Smooth muscle cell of the brain vasculature (primary cell): ENCODE data around the gene ASB8.

Experiments used
- DNase-seq: peaks from one replicate; pipeline ENCODE4 v3.0.0-alpha.2; 2012; ENCODE audit warnings: low read depth, low spot score

The ASB8 gene

GRCh38 chr12:48157018-48157888 lies at the start of gene ASB8:
TSS of gene ASB8 (minus strand) at chr12:48157515. CDS start at chr12:48153496, 4,019 bp downstream.
- peak; percentile 96 for DNase-seq

- DNase-seq: no peak
Measured at GRCh38 chr12:48203192-48203591, 45.9 kb upstream of the ASB8 start, which contains the start of gene OR10AD1. TSS of gene OR10AD1 (minus strand) at chr12:48203292. CDS start at chr12:48203292, 0 bp downstream.

- DNase-seq: no peak
Measured at GRCh38 chr12:48202766-48203165, 45.5 kb upstream of the ASB8 start.

- no peak for DNase-seq
Measured at GRCh38 chr12:48201516-48201915, 44.2 kb upstream of the ASB8 start.

- no peak for DNase-seq
Measured at GRCh38 chr12:48201091-48201490, 43.8 kb upstream of the ASB8 start.

- DNase-seq: no peak
Measured at GRCh38 chr12:48199774-48200221, 42.5 kb upstream of the ASB8 start.

- no peak for DNase-seq
Measured at GRCh38 chr12:48198985-48199384, 41.7 kb upstream of the ASB8 start.

- no peak for DNase-seq
Measured at GRCh38 chr12:48198672-48198971, 41.3 kb upstream of the ASB8 start.

GRCh38 chr12:48197971-48198671 lies 40.8 kb upstream of the ASB8 start:
- DNase-seq: peak; percentile 57

GRCh38 chr12:48197549-48197970 lies 40.2 kb upstream of the ASB8 start:
- DNase-seq: no peak

GRCh38 chr12:48194799-48195201 lies 37.5 kb upstream of the ASB8 start:
- DNase-seq: no peak

GRCh38 chr12:48193623-48194022 lies 36.3 kb upstream of the ASB8 start:
- DNase-seq: no peak

- no peak for DNase-seq
Measured at GRCh38 chr12:48192861-48193260, 35.5 kb upstream of the ASB8 start.

- no peak for DNase-seq
Measured at GRCh38 chr12:48191096-48191495, 33.8 kb upstream of the ASB8 start.

GRCh38 chr12:48189331-48190125 lies 32.2 kb upstream of the ASB8 start:
- DNase-seq: no peak

GRCh38 chr12:48187916-48188695 lies 30.8 kb upstream of the ASB8 start:
- DNase-seq: no peak

- DNase-seq: no peak
Measured at GRCh38 chr12:48185181-48185919, 28.0 kb upstream of the ASB8 start.

- DNase-seq: no peak
Measured at GRCh38 chr12:48184549-48184922, 27.2 kb upstream of the ASB8 start.

- DNase-seq: no peak
Measured at GRCh38 chr12:48183876-48184548, 26.7 kb upstream of the ASB8 start.
